Measurements from ENCODE around the gene SLIT3. TPM values are rescaled to one million over a fixed set of nuclear protein-coding genes. Genes with fewer than 3 reads are reported as not detected.

Gene SLIT3
- total and polyA plus RNA-seq, 2 experiments from 2014 or later, result 58.4 to 96.7 TPM

GRCh38 chr5:169253071-169253470 is 47.9 kb downstream of the SLIT3 start:
- Histone ChIP-seq H3K4me1 (ENCODE audit: insufficient read depth) (peaks cover 6% of the 10 kb centered on the region), H3K9me2 (replicated peaks; ENCODE audit: insufficient read depth) (no peaks in the 10 kb centered on the region), H4K20me1 (ENCODE audit: insufficient read depth, poor library complexity, severe bottlenecking) (peaks cover 8% of the 10 kb centered on the region), H3K27ac (no peak overlapping the region), H2AFZ (no peak overlapping the region), H3K9me3 (ENCODE audit: low read depth) (no peaks in the 10 kb centered on the region), H3K36me3 (replicated peaks; ENCODE audit: insufficient read depth, low read depth) (no peaks in the 10 kb centered on the region), H3K27me3 (no peaks in the 10 kb centered on the region), H3K79me2 (no peaks in the 10 kb centered on the region), H3K4me3 (no peak overlapping the region), H3K4me2 (no peak overlapping the region)
- WGBS (ENCODE audit: low lambda C conversion rate, missing lambda C conversion rate), result 93% methylated on average over 3 of the region's 3 CpGs
- DNase-seq (ENCODE audit: low spot score), result no peak
- no peak for TF ChIP-seq EZH2 (IDR thresholded peaks at IDR 0.05; ENCODE audit: borderline replicate concordance)
- TF ChIP-seq EZH2phosphoT487 (IDR thresholded peaks at IDR 0.05; ENCODE audit: low read depth, severe bottlenecking, unreplicated experiment), result no peak
- TF ChIP-seq, protein P1, sequence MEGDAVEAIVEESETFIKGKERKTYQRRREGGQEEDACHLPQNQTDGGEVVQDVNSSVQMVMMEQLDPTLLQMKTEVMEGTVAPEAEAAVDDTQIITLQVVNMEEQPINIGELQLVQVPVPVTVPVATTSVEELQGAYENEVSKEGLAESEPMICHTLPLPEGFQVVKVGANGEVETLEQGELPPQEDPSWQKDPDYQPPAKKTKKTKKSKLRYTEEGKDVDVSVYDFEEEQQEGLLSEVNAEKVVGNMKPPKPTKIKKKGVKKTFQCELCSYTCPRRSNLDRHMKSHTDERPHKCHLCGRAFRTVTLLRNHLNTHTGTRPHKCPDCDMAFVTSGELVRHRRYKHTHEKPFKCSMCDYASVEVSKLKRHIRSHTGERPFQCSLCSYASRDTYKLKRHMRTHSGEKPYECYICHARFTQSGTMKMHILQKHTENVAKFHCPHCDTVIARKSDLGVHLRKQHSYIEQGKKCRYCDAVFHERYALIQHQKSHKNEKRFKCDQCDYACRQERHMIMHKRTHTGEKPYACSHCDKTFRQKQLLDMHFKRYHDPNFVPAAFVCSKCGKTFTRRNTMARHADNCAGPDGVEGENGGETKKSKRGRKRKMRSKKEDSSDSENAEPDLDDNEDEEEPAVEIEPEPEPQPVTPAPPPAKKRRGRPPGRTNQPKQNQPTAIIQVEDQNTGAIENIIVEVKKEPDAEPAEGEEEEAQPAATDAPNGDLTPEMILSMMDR (IDR thresholded peaks at IDR 0.05; ENCODE audit: poor library complexity), result no peak

GRCh38 chr5:169251333-169252084 is 49.4 kb downstream of the SLIT3 start:
- H2AFZ ChIP-seq, result no peak overlapping the region
- no peak overlapping the region for H3K4me2 ChIP-seq
- no peak overlapping the region for H3K27ac ChIP-seq
- H3K9me2 ChIP-seq (replicated peaks; ENCODE audit: insufficient read depth), result no peaks in the 10 kb centered on the region
- TF ChIP-seq EZH2phosphoT487 (IDR thresholded peaks at IDR 0.05; ENCODE audit: low read depth, severe bottlenecking, unreplicated experiment) (no peak), EZH2 (IDR thresholded peaks at IDR 0.05; ENCODE audit: borderline replicate concordance) (no peak)
- TF ChIP-seq, protein P1 (IDR thresholded peaks at IDR 0.05; ENCODE audit: poor library complexity), result no peak
- H3K4me1 ChIP-seq (ENCODE audit: insufficient read depth), result peaks cover 6% of the 10 kb centered on the region
- no peaks in the 10 kb centered on the region for H3K9me3 ChIP-seq (ENCODE audit: low read depth)
- H4K20me1 ChIP-seq (ENCODE audit: insufficient read depth, poor library complexity, severe bottlenecking), result peaks cover 8% of the 10 kb centered on the region
- no peaks in the 10 kb centered on the region for H3K36me3 ChIP-seq (replicated peaks; ENCODE audit: insufficient read depth, low read depth)
- WGBS (ENCODE audit: low lambda C conversion rate, missing lambda C conversion rate), result 83% methylated on average over 8 of the region's 8 CpGs
- H3K27me3 ChIP-seq, result no peaks in the 10 kb centered on the region
- H3K79me2 ChIP-seq, result no peaks in the 10 kb centered on the region
- no peak for DNase-seq (ENCODE audit: low spot score)
- no peak overlapping the region for H3K4me3 ChIP-seq

DNA sequence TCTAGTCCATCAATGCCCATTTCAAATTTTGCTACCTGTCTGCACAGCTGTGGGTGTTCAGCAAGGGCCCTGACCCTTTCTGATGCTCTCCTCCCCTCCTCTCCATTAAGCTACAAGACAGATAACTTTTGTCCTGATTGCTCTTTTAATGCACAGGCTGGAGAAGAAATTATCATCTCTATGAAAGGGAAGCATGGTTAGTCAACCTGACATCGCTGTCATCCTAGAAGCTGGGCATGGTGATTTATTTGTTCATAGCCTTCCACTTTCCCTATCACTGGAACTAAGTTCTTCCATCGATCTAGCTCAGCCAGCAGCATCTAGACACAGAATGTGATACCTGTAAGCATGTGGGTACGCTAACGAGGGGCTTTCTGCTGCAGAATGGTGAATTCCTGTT is 50.1 kb downstream of the SLIT3 start:
- DNase-seq (ENCODE audit: low spot score), result no peak
- no peak for TF ChIP-seq EZH2 (IDR thresholded peaks at IDR 0.05; ENCODE audit: borderline replicate concordance)
- TF ChIP-seq EZH2phosphoT487 (IDR thresholded peaks at IDR 0.05; ENCODE audit: low read depth, severe bottlenecking, unreplicated experiment), result no peak
- TF ChIP-seq, protein P1 (IDR thresholded peaks at IDR 0.05; ENCODE audit: poor library complexity), result no peak
- Histone ChIP-seq H3K79me2 (no peaks in the 10 kb centered on the region), H3K4me1 (ENCODE audit: insufficient read depth) (peaks cover 6% of the 10 kb centered on the region), H3K9me3 (ENCODE audit: low read depth) (no peaks in the 10 kb centered on the region), H3K27me3 (no peaks in the 10 kb centered on the region), H3K9me2 (replicated peaks; ENCODE audit: insufficient read depth) (no peaks in the 10 kb centered on the region), H3K36me3 (replicated peaks; ENCODE audit: insufficient read depth, low read depth) (no peaks in the 10 kb centered on the region), H3K4me2 (no peak overlapping the region), H2AFZ (no peak overlapping the region), H3K4me3 (no peak overlapping the region), H3K27ac (no peak overlapping the region), H4K20me1 (ENCODE audit: insufficient read depth, poor library complexity, severe bottlenecking) (peaks cover 8% of the 10 kb centered on the region)
- WGBS (ENCODE audit: low lambda C conversion rate, missing lambda C conversion rate), result 90% methylated on average over 4 of the region's 4 CpGs
